Endothelial cell of umbilical vein (primary cell): ENCODE results near the gene PYY. TPM values are rescaled to one million over a fixed set of nuclear protein-coding genes. Genes with fewer than 3 reads are reported as not detected.

ENCODE experiments used
- BruUV-seq: library from RNA; stranded (reverse); fragments of 400-500 nt; replicated peaks from 2 replicates; lab custom pipeline; 2021; lab: Mats Ljungman, UMichigan
- CTCF ChIA-PET: fragments of 300-600, 350-600 bp; sonication (Branson Sonifier 250); formaldehyde crosslinking; loops from one replicate; lab custom pipeline; 2021; ENCODE audit warnings: antibody characterized with exemption, inconsistent platforms; lab: Charles Lee
- POLR2A ChIA-PET: fragments of 300-600, 350-600 bp; sonication (Branson Sonifier 250); formaldehyde crosslinking; loops from one replicate; lab custom pipeline; 2021; ENCODE audit warnings: antibody characterized with exemption, inconsistent platforms; lab: Charles Lee
- DNase-seq: peaks from one replicate; pipeline ENCODE4 v3.0.0-alpha.2; 2011; ENCODE audit warnings: low read depth, low spot score
- FAIRE-seq: peaks from 2 replicates; lab custom pipeline; 2011; peaks lifted over from hg19 to GRCh38; lab: Jason Lieb, UNC
- H2AFZ ChIP-seq: 2 replicates; pipeline ENCODE4 v1.6.0; 2012; ENCODE audit warnings: low read depth, low read length, control low read depth, inconsistent platforms
- H3K27ac ChIP-seq: 2 replicates; pipeline ENCODE4 v1.5.1; 2011; ENCODE audit warnings: low read depth, mild to moderate bottlenecking, control low read depth, low read length, moderate library complexity; ENCODE audit not compliant: insufficient read depth
- H3K27me3 ChIP-seq, 2 experiments: 2 replicates each; pipeline versions ENCODE4 v1.6.0 to v1.6.1; 2011; ENCODE audit warnings: low read length in 2 of 2, mixed read lengths in 1 of 2; ENCODE audit not compliant: control insufficient read depth in 2 of 2, insufficient read depth in 2 of 2
- H3K36me3 ChIP-seq, 2 experiments: 2 replicates in 1 of 2; 3 replicates in 1 of 2; pipeline ENCODE4 v1.5.1; 2011; ENCODE audit warnings: low read length in 2 of 2, mild to moderate bottlenecking in 1 of 2, moderate library complexity in 1 of 2; ENCODE audit not compliant: control insufficient read depth in 2 of 2, insufficient read depth in 2 of 2; ENCODE audit errors: extremely low read depth in 1 of 2
- H3K4me1 ChIP-seq: 3 replicates; pipeline ENCODE4 v1.5.1; 2011; ENCODE audit warnings: mild to moderate bottlenecking, low read length; ENCODE audit not compliant: control insufficient read depth, insufficient read depth; ENCODE audit errors: extremely low read depth
- H3K4me2 ChIP-seq: 2 replicates; pipeline ENCODE4 v1.6.1; 2011; ENCODE audit warnings: low read length, control low read depth, mixed read lengths; ENCODE audit not compliant: insufficient read depth
- H3K4me3 ChIP-seq, 3 experiments: fragments of 200-600 bp in 1 of 3; sonication (generic), shearing (Covaris generic) in 1 of 3; replicated peaks in 1 of 3; 2 replicates each; pipeline ENCODE4 v1.5.1; 2011 to 2016; ENCODE audit warnings: control low read depth in 3 of 3, low read length in 3 of 3, mild to moderate bottlenecking in 2 of 3, inconsistent platforms in 1 of 3, low read depth in 1 of 3, moderate library complexity in 1 of 3; ENCODE audit not compliant: insufficient read depth in 1 of 3
- H3K79me2 ChIP-seq: 2 replicates; pipeline ENCODE4 v1.6.0; 2012; ENCODE audit warnings: low read length, inconsistent platforms; ENCODE audit not compliant: control insufficient read depth, insufficient read depth
- H3K9ac ChIP-seq: replicated peaks from 2 replicates; pipeline ENCODE3; 2011; ENCODE audit warnings: low read length, control low read depth; ENCODE audit not compliant: insufficient read depth; ENCODE audit errors: extremely low read depth
- H3K9me1 ChIP-seq: replicated peaks from 3 replicates; pipeline ENCODE4 v1.6.0; 2011; ENCODE audit warnings: mild to moderate bottlenecking, low read length; ENCODE audit not compliant: control insufficient read depth, insufficient read depth; ENCODE audit errors: extremely low read depth
- H3K9me3 ChIP-seq: replicated peaks from 2 replicates; pipeline ENCODE4 v1.5.1; 2012; ENCODE audit warnings: low read length, inconsistent platforms; ENCODE audit not compliant: control insufficient read depth, insufficient read depth
- H4K20me1 ChIP-seq: replicated peaks from 2 replicates; pipeline ENCODE3; 2011; ENCODE audit warnings: mild to moderate bottlenecking, low read length; ENCODE audit not compliant: control insufficient read depth, insufficient read depth; ENCODE audit errors: extremely low read depth
- EZH2 ChIP-seq: IDR thresholded peaks from 2 replicates; pipeline ENCODE4 v1.6.1; 2012; ENCODE audit warnings: borderline replicate concordance, low read depth, mild to moderate bottlenecking, moderate library complexity, low read length, inconsistent platforms; ENCODE audit not compliant: severe bottlenecking
- FOS ChIP-seq: IDR thresholded peaks from 2 replicates; pipeline ENCODE4 v1.6.1; 2011; ENCODE audit warnings: mild to moderate bottlenecking, low read length, moderate library complexity, borderline replicate concordance; ENCODE audit not compliant: insufficient read depth
- GATA2 ChIP-seq: IDR thresholded peaks from 2 replicates; pipeline ENCODE4 v1.7.0; 2011; ENCODE audit warnings: low read depth, mild to moderate bottlenecking, moderate library complexity, mixed read lengths, low read length; ENCODE audit not compliant: insufficient read length, insufficient read depth
- JUN ChIP-seq: IDR thresholded peaks from 2 replicates; pipeline ENCODE4 v1.6.1; 2011; ENCODE audit warnings: borderline replicate concordance, low read depth; ENCODE audit not compliant: insufficient read length, insufficient read depth
- MYC ChIP-seq: IDR thresholded peaks from one replicate; pipeline ENCODE4 v1.6.1; 2011; ENCODE audit warnings: mild to moderate bottlenecking, low read depth, low read length
- POLR2A ChIP-seq: IDR thresholded peaks from 2 replicates; pipeline ENCODE4 v1.6.1; 2012; ENCODE audit warnings: low read depth, mild to moderate bottlenecking, control low read depth, low read length
- POLR2AphosphoS5 ChIP-seq: IDR thresholded peaks from 2 replicates; pipeline ENCODE4 v1.6.1; 2012; ENCODE audit warnings: low read depth, mild to moderate bottlenecking, control low read depth, low read length, moderate library complexity; ENCODE audit not compliant: insufficient read depth
- dilution Hi-C: fragments of 300-500 bp; cut with MboI; formaldehyde crosslinking; loops from one replicate; pipeline ENCODE4 v1.15.0; 2019; ENCODE audit warnings: low sequenced_read_pairs; ENCODE audit not compliant: extremely low pct_ligation_motif_present
- intact Hi-C: fragments of 100-400 bp; cut with micrococcal nuclease; formaldehyde crosslinking; loops from one replicate; pipeline ENCODE4 v1.10.0; 2022
- polyA plus RNA-seq, 4 experiments: library from polyadenylated mRNA; depleted of rRNA in 3 of 4; stranded (reverse) in 3 of 4; unstranded in 1 of 4; fragments of >200 nt; gene quantifications; 2 replicates each; pipeline versions ENCODE4 v1.2.1 to v1.2.3, GENCODE V29; 2011 to 2012; ENCODE audit warnings: missing spikeins in 1 of 4
- total RNA-seq: library from RNA; stranded (reverse); gene quantifications from 2 replicates; pipeline ENCODE4 v1.2.3, GENCODE V29; 2021
- TF ChIP-seq, protein P1 (sequence below): IDR thresholded peaks from 2 replicates; pipeline ENCODE4 v1.6.1; 2011; ENCODE audit not compliant: insufficient read depth, insufficient read length
- TF ChIP-seq, protein P2 (sequence below), 2 donors: IDR thresholded peaks; 1 replicate in 1 of 2; 2 replicates in 1 of 2; pipeline ENCODE4 v1.5.1; 2011; ENCODE audit warnings: low read length in 2 of 2, mild to moderate bottlenecking in 2 of 2, moderate library complexity in 2 of 2, control low read depth in 1 of 2, inconsistent platforms in 1 of 2, low read depth in 1 of 2; ENCODE audit not compliant: insufficient read depth in 1 of 2; ENCODE audit errors: extremely low read depth in 1 of 2

The PYY gene
- total and polyA plus RNA-seq, 2 donors (not counting 3 experiments of a cell fraction or from before 2014, with no cell fraction given), result not detected

DNA sequence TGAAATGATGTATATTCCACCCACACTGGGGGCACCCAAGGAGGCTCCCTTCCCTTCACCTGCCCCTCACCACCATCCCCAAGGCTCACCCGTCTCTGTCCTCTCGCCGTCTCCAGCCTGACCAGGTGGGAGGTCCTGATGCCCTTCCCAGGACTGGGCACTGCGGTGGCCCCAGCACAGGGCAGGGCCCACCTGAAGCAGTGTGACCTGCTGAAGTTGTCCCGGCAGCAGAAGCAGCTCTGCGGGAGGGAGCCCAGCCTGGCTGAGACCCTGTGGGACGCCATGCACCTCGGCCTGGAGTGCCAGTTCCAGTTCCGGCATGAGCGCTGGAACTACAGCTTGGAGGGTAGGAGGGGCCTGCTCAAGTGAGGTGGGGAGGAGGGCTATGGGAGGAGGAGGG is 21.4 kb downstream of the PYY start:
- no TSS peak for BruUV-seq
- Histone ChIP-seq H3K27me3 (peaks cover 12 to 14% of the 10 kb centered on the region in 2 experiments), H3K36me3 (no peaks in the 10 kb centered on the region), H3K4me3 (no peak overlapping the region), H3K9me3 (no peaks in the 10 kb centered on the region), H3K4me2 (no peak overlapping the region), H4K20me1 (no peaks in the 10 kb centered on the region), H3K9ac (no peak overlapping the region), H3K9me1 (no peaks in the 10 kb centered on the region), H3K79me2 (no peaks in the 10 kb centered on the region), H3K27ac (no peak overlapping the region), H2AFZ (no peak overlapping the region), H3K4me1 (no peaks in the 10 kb centered on the region)
- dilution Hi-C loops, result no loop called here
- FAIRE-seq (no peak), DNase-seq (no peak)
- intact Hi-C loops, result no loop called here
- TF ChIP-seq EZH2, result no peak
- no peak for TF ChIP-seq POLR2AphosphoS5
- no peak for TF ChIP-seq FOS
- no peak for TF ChIP-seq MYC
- TF ChIP-seq, protein P1, sequence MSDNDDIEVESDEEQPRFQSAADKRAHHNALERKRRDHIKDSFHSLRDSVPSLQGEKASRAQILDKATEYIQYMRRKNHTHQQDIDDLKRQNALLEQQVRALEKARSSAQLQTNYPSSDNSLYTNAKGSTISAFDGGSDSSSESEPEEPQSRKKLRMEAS, result no peak
- TF ChIP-seq POLR2A, result no peak
- TF ChIP-seq GATA2, result no peak
- no peak for TF ChIP-seq JUN
- TF ChIP-seq, protein P2, sequence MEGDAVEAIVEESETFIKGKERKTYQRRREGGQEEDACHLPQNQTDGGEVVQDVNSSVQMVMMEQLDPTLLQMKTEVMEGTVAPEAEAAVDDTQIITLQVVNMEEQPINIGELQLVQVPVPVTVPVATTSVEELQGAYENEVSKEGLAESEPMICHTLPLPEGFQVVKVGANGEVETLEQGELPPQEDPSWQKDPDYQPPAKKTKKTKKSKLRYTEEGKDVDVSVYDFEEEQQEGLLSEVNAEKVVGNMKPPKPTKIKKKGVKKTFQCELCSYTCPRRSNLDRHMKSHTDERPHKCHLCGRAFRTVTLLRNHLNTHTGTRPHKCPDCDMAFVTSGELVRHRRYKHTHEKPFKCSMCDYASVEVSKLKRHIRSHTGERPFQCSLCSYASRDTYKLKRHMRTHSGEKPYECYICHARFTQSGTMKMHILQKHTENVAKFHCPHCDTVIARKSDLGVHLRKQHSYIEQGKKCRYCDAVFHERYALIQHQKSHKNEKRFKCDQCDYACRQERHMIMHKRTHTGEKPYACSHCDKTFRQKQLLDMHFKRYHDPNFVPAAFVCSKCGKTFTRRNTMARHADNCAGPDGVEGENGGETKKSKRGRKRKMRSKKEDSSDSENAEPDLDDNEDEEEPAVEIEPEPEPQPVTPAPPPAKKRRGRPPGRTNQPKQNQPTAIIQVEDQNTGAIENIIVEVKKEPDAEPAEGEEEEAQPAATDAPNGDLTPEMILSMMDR (IDR thresholded peaks at IDR 0.05; ENCODE audit: extremely low read depth in 1 of 2, insufficient read depth in 1 of 2, low read depth in 1 of 2, low read length in 2 of 2), result no peak
- CTCF ChIA-PET, result interaction anchor here (2.2 kb wide), 1 partner anchor 22 kb away, joined by 10 read pairs; no protein-coding TSS in a partner anchor
- POLR2A ChIA-PET, result no interaction called here
